ENCODE results near the gene SOX14.

DNA sequence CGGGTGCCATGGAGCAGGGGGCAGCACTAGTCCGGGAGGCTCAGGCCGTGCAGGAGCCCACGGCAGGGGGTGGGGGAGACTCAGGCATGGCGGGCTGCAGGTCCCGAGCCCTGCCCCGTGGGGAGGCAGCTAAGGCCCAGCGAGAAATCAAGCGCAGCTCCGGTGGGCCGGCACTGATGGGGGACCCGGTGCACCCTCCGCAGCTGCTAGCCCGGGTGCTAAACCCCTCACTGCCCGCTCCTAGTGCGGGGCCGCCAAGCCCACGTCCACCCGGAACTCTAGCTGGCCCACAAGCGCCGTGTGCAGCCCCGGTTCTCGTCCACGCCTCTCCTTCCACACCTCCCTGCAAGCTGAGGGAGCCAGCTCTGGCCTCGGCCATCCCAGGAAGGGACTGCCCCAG is 49.6 kb upstream of the SOX14 start:
- TF ChIP-seq, protein P1, sequence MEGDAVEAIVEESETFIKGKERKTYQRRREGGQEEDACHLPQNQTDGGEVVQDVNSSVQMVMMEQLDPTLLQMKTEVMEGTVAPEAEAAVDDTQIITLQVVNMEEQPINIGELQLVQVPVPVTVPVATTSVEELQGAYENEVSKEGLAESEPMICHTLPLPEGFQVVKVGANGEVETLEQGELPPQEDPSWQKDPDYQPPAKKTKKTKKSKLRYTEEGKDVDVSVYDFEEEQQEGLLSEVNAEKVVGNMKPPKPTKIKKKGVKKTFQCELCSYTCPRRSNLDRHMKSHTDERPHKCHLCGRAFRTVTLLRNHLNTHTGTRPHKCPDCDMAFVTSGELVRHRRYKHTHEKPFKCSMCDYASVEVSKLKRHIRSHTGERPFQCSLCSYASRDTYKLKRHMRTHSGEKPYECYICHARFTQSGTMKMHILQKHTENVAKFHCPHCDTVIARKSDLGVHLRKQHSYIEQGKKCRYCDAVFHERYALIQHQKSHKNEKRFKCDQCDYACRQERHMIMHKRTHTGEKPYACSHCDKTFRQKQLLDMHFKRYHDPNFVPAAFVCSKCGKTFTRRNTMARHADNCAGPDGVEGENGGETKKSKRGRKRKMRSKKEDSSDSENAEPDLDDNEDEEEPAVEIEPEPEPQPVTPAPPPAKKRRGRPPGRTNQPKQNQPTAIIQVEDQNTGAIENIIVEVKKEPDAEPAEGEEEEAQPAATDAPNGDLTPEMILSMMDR (conservative IDR thresholded peaks at IDR 0.05; ENCODE audit: low read depth in 2 of 2): no peak
- TF ChIP-seq EZH2 (IDR thresholded peaks at IDR 0.05; ENCODE audit: low read depth, unreplicated experiment) (no peak), POLR2AphosphoS5 (IDR thresholded peaks at IDR 0.05; ENCODE audit: low read depth) (no peak), EZH2phosphoT487 (IDR thresholded peaks at IDR 0.05; ENCODE audit: unreplicated experiment) (no peak), ZNF114 (CRISPR knock-in tag; IDR thresholded peaks at IDR 0.05) (no peak), STAT1 (IDR thresholded peaks at IDR 0.05; ENCODE audit: unreplicated experiment) (no peak), JUNB (IDR thresholded peaks at IDR 0.05; ENCODE audit: unreplicated experiment) (no peak)
- TF ChIP-seq, protein P2, sequence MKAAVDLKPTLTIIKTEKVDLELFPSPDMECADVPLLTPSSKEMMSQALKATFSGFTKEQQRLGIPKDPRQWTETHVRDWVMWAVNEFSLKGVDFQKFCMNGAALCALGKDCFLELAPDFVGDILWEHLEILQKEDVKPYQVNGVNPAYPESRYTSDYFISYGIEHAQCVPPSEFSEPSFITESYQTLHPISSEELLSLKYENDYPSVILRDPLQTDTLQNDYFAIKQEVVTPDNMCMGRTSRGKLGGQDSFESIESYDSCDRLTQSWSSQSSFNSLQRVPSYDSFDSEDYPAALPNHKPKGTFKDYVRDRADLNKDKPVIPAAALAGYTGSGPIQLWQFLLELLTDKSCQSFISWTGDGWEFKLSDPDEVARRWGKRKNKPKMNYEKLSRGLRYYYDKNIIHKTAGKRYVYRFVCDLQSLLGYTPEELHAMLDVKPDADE (IDR thresholded peaks at IDR 0.05): no peak
- TF ChIP-seq, protein P3, sequence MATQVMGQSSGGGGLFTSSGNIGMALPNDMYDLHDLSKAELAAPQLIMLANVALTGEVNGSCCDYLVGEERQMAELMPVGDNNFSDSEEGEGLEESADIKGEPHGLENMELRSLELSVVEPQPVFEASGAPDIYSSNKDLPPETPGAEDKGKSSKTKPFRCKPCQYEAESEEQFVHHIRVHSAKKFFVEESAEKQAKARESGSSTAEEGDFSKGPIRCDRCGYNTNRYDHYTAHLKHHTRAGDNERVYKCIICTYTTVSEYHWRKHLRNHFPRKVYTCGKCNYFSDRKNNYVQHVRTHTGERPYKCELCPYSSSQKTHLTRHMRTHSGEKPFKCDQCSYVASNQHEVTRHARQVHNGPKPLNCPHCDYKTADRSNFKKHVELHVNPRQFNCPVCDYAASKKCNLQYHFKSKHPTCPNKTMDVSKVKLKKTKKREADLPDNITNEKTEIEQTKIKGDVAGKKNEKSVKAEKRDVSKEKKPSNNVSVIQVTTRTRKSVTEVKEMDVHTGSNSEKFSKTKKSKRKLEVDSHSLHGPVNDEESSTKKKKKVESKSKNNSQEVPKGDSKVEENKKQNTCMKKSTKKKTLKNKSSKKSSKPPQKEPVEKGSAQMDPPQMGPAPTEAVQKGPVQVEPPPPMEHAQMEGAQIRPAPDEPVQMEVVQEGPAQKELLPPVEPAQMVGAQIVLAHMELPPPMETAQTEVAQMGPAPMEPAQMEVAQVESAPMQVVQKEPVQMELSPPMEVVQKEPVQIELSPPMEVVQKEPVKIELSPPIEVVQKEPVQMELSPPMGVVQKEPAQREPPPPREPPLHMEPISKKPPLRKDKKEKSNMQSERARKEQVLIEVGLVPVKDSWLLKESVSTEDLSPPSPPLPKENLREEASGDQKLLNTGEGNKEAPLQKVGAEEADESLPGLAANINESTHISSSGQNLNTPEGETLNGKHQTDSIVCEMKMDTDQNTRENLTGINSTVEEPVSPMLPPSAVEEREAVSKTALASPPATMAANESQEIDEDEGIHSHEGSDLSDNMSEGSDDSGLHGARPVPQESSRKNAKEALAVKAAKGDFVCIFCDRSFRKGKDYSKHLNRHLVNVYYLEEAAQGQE (IDR thresholded peaks at IDR 0.05; ENCODE audit: unreplicated experiment): no peak
- TF ChIP-seq, protein P4, sequence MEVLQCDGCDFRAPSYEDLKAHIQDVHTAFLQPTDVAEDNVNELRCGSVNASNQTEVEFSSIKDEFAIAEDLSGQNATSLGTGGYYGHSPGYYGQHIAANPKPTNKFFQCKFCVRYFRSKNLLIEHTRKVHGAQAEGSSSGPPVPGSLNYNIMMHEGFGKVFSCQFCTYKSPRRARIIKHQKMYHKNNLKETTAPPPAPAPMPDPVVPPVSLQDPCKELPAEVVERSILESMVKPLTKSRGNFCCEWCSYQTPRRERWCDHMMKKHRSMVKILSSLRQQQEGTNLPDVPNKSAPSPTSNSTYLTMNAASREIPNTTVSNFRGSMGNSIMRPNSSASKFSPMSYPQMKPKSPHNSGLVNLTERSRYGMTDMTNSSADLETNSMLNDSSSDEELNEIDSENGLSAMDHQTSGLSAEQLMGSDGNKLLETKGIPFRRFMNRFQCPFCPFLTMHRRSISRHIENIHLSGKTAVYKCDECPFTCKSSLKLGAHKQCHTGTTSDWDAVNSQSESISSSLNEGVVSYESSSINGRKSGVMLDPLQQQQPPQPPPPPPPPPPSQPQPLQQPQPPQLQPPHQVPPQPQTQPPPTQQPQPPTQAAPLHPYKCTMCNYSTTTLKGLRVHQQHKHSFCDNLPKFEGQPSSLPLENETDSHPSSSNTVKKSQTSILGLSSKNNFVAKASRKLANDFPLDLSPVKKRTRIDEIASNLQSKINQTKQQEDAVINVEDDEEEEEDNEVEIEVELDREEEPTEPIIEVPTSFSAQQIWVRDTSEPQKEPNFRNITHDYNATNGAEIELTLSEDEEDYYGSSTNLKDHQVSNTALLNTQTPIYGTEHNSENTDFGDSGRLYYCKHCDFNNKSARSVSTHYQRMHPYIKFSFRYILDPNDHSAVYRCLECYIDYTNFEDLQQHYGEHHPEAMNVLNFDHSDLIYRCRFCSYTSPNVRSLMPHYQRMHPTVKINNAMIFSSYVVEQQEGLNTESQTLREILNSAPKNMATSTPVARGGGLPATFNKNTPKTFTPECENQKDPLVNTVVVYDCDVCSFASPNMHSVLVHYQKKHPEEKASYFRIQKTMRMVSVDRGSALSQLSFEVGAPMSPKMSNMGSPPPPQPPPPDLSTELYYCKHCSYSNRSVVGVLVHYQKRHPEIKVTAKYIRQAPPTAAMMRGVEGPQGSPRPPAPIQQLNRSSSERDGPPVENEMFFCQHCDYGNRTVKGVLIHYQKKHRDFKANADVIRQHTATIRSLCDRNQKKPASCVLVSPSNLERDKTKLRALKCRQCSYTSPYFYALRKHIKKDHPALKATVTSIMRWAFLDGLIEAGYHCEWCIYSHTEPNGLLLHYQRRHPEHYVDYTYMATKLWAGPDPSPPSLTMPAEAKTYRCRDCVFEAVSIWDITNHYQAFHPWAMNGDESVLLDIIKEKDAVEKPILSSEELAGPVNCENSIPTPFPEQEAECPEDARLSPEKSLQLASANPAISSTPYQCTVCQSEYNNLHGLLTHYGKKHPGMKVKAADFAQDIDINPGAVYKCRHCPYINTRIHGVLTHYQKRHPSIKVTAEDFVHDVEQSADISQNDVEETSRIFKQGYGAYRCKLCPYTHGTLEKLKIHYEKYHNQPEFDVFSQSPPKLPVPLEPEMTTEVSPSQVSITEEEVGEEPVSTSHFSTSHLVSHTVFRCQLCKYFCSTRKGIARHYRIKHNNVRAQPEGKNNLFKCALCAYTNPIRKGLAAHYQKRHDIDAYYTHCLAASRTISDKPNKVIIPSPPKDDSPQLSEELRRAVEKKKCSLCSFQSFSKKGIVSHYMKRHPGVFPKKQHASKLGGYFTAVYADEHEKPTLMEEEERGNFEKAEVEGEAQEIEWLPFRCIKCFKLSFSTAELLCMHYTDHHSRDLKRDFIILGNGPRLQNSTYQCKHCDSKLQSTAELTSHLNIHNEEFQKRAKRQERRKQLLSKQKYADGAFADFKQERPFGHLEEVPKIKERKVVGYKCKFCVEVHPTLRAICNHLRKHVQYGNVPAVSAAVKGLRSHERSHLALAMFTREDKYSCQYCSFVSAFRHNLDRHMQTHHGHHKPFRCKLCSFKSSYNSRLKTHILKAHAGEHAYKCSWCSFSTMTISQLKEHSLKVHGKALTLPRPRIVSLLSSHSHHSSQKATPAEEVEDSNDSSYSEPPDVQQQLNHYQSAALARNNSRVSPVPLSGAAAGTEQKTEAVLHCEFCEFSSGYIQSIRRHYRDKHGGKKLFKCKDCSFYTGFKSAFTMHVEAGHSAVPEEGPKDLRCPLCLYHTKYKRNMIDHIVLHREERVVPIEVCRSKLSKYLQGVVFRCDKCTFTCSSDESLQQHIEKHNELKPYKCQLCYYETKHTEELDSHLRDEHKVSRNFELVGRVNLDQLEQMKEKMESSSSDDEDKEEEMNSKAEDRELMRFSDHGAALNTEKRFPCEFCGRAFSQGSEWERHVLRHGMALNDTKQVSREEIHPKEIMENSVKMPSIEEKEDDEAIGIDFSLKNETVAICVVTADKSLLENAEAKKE (CRISPR knock-in tag; IDR thresholded peaks at IDR 0.05): no peak

Measured in GM23338 (cell line).